ENCODE data around the gene CDH13.

The CDH13 gene

GRCh38 chr16:83837566-83837965 is 1210.8 kb downstream of the CDH13 start:
- H3K4me3 ChIP-seq (ENCODE audit: low read depth, low read length) = no peak overlapping the region
- DNase-seq (ENCODE audit: low read depth) = no peak
- TF ChIP-seq CTCF (IDR thresholded peaks at IDR 0.05; ENCODE audit: control insufficient read depth, extremely low read depth, insufficient read depth) = no peak

- no peak for DNase-seq (ENCODE audit: low read depth)
- H3K4me3 ChIP-seq (ENCODE audit: low read depth, low read length) = no peak overlapping the region
- no peak for TF ChIP-seq CTCF (IDR thresholded peaks at IDR 0.05; ENCODE audit: control insufficient read depth, extremely low read depth, insufficient read depth)
Measured at GRCh38 chr16:83838151-83838550, 1211.4 kb downstream of the CDH13 start.

- no peak for DNase-seq (ENCODE audit: low read depth)
- no peak overlapping the region for H3K4me3 ChIP-seq (ENCODE audit: low read depth, low read length)
- no peak for TF ChIP-seq CTCF (IDR thresholded peaks at IDR 0.05; ENCODE audit: control insufficient read depth, extremely low read depth, insufficient read depth)
Measured at GRCh38 chr16:83839561-83839960, 1212.8 kb downstream of the CDH13 start.

GRCh38 chr16:83840060-83840617 is 1213.4 kb downstream of the CDH13 start:
- no peak for DNase-seq (ENCODE audit: low read depth)
- H3K4me3 ChIP-seq (ENCODE audit: low read depth, low read length) = no peak overlapping the region
- TF ChIP-seq CTCF (IDR thresholded peaks at IDR 0.05; ENCODE audit: control insufficient read depth, extremely low read depth, insufficient read depth) = no peak

- H3K4me3 ChIP-seq (ENCODE audit: low read depth, low read length) = no peak overlapping the region
- no peak for TF ChIP-seq CTCF (IDR thresholded peaks at IDR 0.05; ENCODE audit: control insufficient read depth, extremely low read depth, insufficient read depth)
- no peak for DNase-seq (ENCODE audit: low read depth)
Measured at GRCh38 chr16:83842291-83842690, 1215.5 kb downstream of the CDH13 start.

GRCh38 chr16:83842756-83843507 is 1216.2 kb downstream of the CDH13 start:
- DNase-seq (ENCODE audit: low read depth) = no peak
- no peak overlapping the region for H3K4me3 ChIP-seq (ENCODE audit: low read depth, low read length)
- no peak for TF ChIP-seq CTCF (IDR thresholded peaks at IDR 0.05; ENCODE audit: control insufficient read depth, extremely low read depth, insufficient read depth)

GRCh38 chr16:83843657-83844056 is 1216.9 kb downstream of the CDH13 start:
- no peak for DNase-seq (ENCODE audit: low read depth)
- no peak overlapping the region for H3K4me3 ChIP-seq (ENCODE audit: low read depth, low read length)
- TF ChIP-seq CTCF (IDR thresholded peaks at IDR 0.05; ENCODE audit: control insufficient read depth, extremely low read depth, insufficient read depth) = no peak

All from LNCaP clone FGC (cell line).